Measurements from ENCODE around the gene SELPLG. TPM values are rescaled to one million over a fixed set of nuclear protein-coding genes. Genes with fewer than 3 reads are reported as not detected.

The SELPLG gene
- polyA plus RNA-seq, 1 donor from 2014 or later, result 0.62 TPM

DNA sequence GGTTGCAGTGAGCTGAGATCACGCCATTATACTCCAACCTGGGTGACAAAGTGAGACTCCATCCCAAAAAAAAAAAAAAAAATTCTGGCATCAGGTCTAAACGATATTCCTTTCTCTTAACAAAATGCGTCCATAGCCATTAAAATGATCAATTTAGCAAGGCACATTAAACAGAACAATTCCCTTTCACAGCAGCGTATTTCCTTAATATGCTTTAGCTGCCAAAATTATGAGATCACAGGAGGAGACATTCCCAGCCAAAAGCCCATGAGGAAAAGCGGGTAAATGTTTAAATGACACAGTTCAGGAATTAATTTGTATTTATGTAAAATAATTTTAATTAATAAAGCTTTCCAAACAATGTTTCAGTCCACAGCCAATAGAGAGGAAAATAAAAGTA lies 43.0 kb upstream of the SELPLG start:
- Histone ChIP-seq H3K4me3 (ENCODE audit: low read length) (no peak overlapping the region), H3K9ac (ENCODE audit: low read length) (no peak overlapping the region), H4K20me1 (ENCODE audit: insufficient read depth) (no peaks in the 10 kb centered on the region), H2AFZ (ENCODE audit: low read depth, low read length) (no peak overlapping the region), H3K79me2 (replicated peaks; ENCODE audit: insufficient read depth, low read length) (peaks cover 6% of the 10 kb centered on the region), H3K36me3 (ENCODE audit: insufficient read depth, low read length) (no peaks in the 10 kb centered on the region), H3K27ac (ENCODE audit: low read length) (no peak overlapping the region), H3K27me3 (ENCODE audit: insufficient read depth, low read depth, low read length) (no peaks in the 10 kb centered on the region), H3K9me2 (ENCODE audit: insufficient read depth, low read length) (no peaks in the 10 kb centered on the region), H3F3A (ENCODE audit: insufficient read depth, low read length, poor library complexity, severe bottlenecking) (no peaks in the 10 kb centered on the region), H3K9me3 (ENCODE audit: low read length) (no peaks in the 10 kb centered on the region), H3K4me2 (ENCODE audit: low read length) (no peak overlapping the region)
- TF ChIP-seq EP300 (conservative IDR thresholded peaks at IDR 0.05; ENCODE audit: poor library complexity, severe bottlenecking) (no peak), REST (IDR thresholded peaks at IDR 0.05; ENCODE audit: borderline replicate concordance) (no peak), RAD21 (conservative IDR thresholded peaks at IDR 0.05) (no peak), CTCF (IDR thresholded peaks at IDR 0.05; ENCODE audit: poor library complexity, severe bottlenecking) (no peak)

DNA sequence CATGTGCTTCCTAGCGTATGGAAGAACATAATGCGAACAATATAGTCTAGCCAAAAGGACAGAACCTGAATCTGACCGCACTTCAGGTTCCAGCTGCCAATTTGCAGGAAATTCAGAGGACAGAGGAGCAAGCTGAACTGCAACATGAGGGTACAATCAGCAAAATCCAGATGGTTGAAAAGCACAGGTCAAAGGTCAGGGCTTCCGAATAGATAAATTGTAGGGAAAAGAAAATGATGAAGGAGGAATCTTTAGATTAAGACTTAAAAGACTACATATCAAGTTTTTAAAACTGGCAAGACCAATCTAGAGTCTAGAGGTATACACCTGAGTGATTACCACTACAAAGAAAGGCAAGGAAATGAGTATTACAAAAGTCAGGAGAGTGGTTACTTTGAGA lies 42.1 kb upstream of the SELPLG start:
- TF ChIP-seq CTCF (IDR thresholded peaks at IDR 0.05; ENCODE audit: poor library complexity, severe bottlenecking) (no peak), RAD21 (conservative IDR thresholded peaks at IDR 0.05) (no peak), MXI1 (conservative IDR thresholded peaks at IDR 0.05; ENCODE audit: poor library complexity, severe bottlenecking) (no peak), EZH2 (IDR thresholded peaks at IDR 0.05; ENCODE audit: borderline replicate concordance, insufficient read depth, low read length, poor library complexity, severe bottlenecking) (no peak), EP300 (conservative IDR thresholded peaks at IDR 0.05; ENCODE audit: poor library complexity, severe bottlenecking) (no peak), REST (IDR thresholded peaks at IDR 0.05; ENCODE audit: borderline replicate concordance) (no peak), POLR2AphosphoS5 (IDR thresholded peaks at IDR 0.05) (no peak), SMC3 (conservative IDR thresholded peaks at IDR 0.05; ENCODE audit: poor library complexity) (no peak), TAF1 (IDR thresholded peaks at IDR 0.05; ENCODE audit: low read depth) (no peak)
- H3K9me2 ChIP-seq (ENCODE audit: insufficient read depth, low read length), result no peaks in the 10 kb centered on the region
- no peaks in the 10 kb centered on the region for H4K20me1 ChIP-seq (ENCODE audit: insufficient read depth)
- no peak overlapping the region for H3K9ac ChIP-seq (ENCODE audit: low read length)
- no peaks in the 10 kb centered on the region for H3K36me3 ChIP-seq (ENCODE audit: insufficient read depth, low read length)
- H3F3A ChIP-seq (ENCODE audit: insufficient read depth, low read length, poor library complexity, severe bottlenecking), result no peaks in the 10 kb centered on the region
- no peak overlapping the region for H3K27ac ChIP-seq (ENCODE audit: low read length)
- H3K27me3 ChIP-seq (ENCODE audit: insufficient read depth, low read depth, low read length), result no peaks in the 10 kb centered on the region
- no peak overlapping the region for H3K4me3 ChIP-seq (ENCODE audit: low read length)
- H3K9me3 ChIP-seq (ENCODE audit: low read length), result no peaks in the 10 kb centered on the region
- no peak overlapping the region for H2AFZ ChIP-seq (ENCODE audit: low read depth, low read length)
- peaks cover 4% of the 10 kb centered on the region for H3K79me2 ChIP-seq (replicated peaks; ENCODE audit: insufficient read depth, low read length)
- H3K4me2 ChIP-seq (ENCODE audit: low read length), result no peak overlapping the region
